ENCODE results near the gene PROSER2. TPM values are rescaled to one million over a fixed set of nuclear protein-coding genes. Genes with fewer than 3 reads are reported as not detected.

PROSER2 gene
- total RNA-seq, 1 donor: 6.9 TPM

DNA sequence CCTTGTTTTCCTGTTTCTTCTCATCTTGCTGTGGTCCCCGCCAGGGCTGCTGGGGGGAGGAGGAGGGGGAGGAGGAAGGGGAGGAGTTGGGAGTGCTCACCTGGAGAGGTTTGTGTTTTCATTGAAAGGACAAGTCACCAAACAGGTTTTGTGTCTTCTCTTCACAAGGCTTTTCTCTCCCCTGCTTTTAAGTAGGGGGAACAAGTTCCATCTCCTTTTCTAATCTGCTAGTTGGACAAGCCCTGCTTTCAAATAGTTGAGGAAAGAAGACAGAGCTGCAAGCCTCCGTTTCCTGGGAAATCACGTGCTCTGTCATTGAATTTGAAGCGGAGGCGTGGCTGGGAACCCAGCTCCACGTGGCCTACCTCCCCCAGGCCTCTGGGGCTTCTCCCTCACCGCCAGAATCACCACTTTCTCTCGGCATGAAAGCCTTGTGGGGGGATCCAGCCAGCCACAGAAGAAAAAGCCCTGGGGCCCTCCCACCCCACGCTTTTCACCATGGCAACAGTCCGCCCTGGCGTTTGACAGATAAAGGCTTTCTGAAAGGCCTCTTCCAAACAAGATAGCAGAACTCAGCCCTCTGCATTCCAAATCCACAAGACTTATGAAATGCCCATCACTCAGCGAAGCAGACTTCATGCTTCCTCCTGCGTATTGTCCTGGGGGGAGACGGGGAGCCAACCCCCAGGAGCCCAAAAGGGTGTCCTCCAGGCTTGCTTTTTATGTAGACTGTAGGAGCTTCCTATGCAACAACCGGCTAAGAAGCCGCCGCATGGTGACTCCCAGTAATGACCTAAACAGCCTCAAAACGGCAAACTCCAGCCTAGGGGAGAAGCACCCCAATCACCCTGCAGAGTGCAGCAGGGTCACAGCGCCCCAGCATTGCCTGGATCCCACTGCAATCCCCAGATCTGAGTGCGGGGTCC, 51.7 kb downstream of the PROSER2 start:
- H2AFZ ChIP-seq (ENCODE audit: low read length): peak overlapping the region; percentile 74
- H3K27ac ChIP-seq (ENCODE audit: low read depth, low read length): no peak overlapping the region
- peaks cover 18% of the 10 kb centered on the region for H3K4me1 ChIP-seq (ENCODE audit: insufficient read depth, low read length)
- H4K20me1 ChIP-seq (ENCODE audit: insufficient read depth, low read length): no peaks in the 10 kb centered on the region
- H3K4me2 ChIP-seq (ENCODE audit: insufficient read depth, low read length): no peak overlapping the region
- no peaks in the 10 kb centered on the region for H3K36me3 ChIP-seq (ENCODE audit: insufficient read depth, low read length)
- DNase-seq (ENCODE audit: insufficient read length, low spot score, missing footprints): peak; percentile 92
- H3K79me2 ChIP-seq (ENCODE audit: insufficient read depth, low read length): no peaks in the 10 kb centered on the region
- TF ChIP-seq, protein P1, sequence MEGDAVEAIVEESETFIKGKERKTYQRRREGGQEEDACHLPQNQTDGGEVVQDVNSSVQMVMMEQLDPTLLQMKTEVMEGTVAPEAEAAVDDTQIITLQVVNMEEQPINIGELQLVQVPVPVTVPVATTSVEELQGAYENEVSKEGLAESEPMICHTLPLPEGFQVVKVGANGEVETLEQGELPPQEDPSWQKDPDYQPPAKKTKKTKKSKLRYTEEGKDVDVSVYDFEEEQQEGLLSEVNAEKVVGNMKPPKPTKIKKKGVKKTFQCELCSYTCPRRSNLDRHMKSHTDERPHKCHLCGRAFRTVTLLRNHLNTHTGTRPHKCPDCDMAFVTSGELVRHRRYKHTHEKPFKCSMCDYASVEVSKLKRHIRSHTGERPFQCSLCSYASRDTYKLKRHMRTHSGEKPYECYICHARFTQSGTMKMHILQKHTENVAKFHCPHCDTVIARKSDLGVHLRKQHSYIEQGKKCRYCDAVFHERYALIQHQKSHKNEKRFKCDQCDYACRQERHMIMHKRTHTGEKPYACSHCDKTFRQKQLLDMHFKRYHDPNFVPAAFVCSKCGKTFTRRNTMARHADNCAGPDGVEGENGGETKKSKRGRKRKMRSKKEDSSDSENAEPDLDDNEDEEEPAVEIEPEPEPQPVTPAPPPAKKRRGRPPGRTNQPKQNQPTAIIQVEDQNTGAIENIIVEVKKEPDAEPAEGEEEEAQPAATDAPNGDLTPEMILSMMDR (IDR thresholded peaks at IDR 0.05; ENCODE audit: extremely low read depth, low read depth, low read length): no peak
- no peaks in the 10 kb centered on the region for H3K27me3 ChIP-seq (ENCODE audit: insufficient read depth, low read length)
- no peaks in the 10 kb centered on the region for H3K9me3 ChIP-seq (ENCODE audit: low read depth, low read length)
- H3K4me3 ChIP-seq (ENCODE audit: insufficient read depth, low read length): no peak overlapping the region

DNA sequence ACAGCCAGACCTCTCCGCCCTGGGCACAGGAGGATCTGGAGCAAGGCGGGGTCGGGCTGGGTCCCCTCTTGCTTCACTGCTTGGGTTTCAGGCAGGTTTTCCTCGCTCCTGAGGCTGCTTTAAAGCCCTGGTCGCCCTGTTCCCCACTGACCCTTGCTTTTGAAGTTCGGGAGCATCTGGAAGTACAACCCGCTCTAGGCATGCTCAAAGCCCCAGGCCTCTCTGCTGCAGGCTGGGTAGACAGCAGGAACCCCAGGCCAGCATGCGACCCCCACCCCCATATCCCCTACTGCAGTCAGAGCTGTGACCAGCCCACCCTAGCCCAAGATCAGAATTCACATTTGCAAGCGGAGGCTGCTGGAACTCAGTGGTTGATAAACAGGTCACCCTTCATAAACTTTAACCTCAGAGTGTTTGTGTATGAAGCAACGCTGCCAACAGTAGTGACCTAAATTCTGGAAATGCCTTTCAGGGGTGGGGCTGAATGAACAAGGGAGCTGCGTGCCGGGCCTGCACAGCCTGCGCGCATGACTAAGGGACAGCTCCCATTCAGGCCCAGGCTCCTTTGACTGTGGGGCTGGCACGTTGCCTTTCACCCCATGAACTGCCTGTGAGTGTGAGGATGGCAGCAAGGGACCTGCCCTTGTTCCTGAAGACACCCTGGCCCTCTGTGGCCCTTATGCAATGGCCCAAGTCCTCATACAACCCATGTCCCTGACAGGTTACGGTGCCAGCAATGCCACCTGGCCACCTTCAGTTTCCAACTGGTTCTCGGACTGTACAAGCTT, 52.5 kb downstream of the PROSER2 start:
- TF ChIP-seq, protein P1 (IDR thresholded peaks at IDR 0.05; ENCODE audit: extremely low read depth, low read depth, low read length): no peak
- no peaks in the 10 kb centered on the region for H4K20me1 ChIP-seq (ENCODE audit: insufficient read depth, low read length)
- H3K36me3 ChIP-seq (ENCODE audit: insufficient read depth, low read length): no peaks in the 10 kb centered on the region
- no peak overlapping the region for H3K27ac ChIP-seq (ENCODE audit: low read depth, low read length)
- H2AFZ ChIP-seq (ENCODE audit: low read length): no peak overlapping the region
- peak overlapping the region; percentile 16 for H3K4me2 ChIP-seq (ENCODE audit: insufficient read depth, low read length)
- no peaks in the 10 kb centered on the region for H3K79me2 ChIP-seq (ENCODE audit: insufficient read depth, low read length)
- H3K27me3 ChIP-seq (ENCODE audit: insufficient read depth, low read length): no peaks in the 10 kb centered on the region
- no peak overlapping the region for H3K4me3 ChIP-seq (ENCODE audit: insufficient read depth, low read length)
- H3K9me3 ChIP-seq (ENCODE audit: low read depth, low read length): no peaks in the 10 kb centered on the region
- DNase-seq (ENCODE audit: insufficient read length, low spot score, missing footprints): peak; percentile 100
- H3K4me1 ChIP-seq (ENCODE audit: insufficient read depth, low read length): peaks cover 18% of the 10 kb centered on the region

DNA sequence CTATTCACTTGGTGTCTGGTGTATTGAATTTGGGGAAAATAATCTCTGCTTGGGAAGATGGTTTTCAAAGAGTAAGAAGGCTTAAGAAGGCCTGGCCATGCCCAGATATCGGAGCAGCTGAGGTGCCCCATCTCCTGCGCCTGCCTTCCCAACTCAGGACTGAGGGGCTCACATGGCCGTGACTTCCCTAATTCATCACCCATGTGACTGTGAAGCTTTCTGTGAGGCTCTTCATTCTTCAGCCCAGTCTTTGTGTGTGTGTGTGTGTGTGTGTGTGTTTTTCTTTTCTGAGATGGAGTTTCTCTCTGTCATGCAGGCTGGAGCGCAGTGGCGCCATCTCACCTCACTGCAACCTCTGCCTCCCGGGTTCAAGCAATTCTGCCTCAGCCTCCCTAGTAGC, 53.2 kb downstream of the PROSER2 start:
- Histone ChIP-seq H3K4me3 (ENCODE audit: insufficient read depth, low read length) (no peak overlapping the region), H3K79me2 (ENCODE audit: insufficient read depth, low read length) (no peaks in the 10 kb centered on the region), H2AFZ (ENCODE audit: low read length) (no peak overlapping the region), H3K27ac (ENCODE audit: low read depth, low read length) (no peak overlapping the region), H3K9me3 (ENCODE audit: low read depth, low read length) (no peaks in the 10 kb centered on the region), H3K4me1 (ENCODE audit: insufficient read depth, low read length) (peaks cover 18% of the 10 kb centered on the region), H3K36me3 (ENCODE audit: insufficient read depth, low read length) (no peaks in the 10 kb centered on the region), H3K4me2 (ENCODE audit: insufficient read depth, low read length) (no peak overlapping the region), H3K27me3 (ENCODE audit: insufficient read depth, low read length) (no peaks in the 10 kb centered on the region), H4K20me1 (ENCODE audit: insufficient read depth, low read length) (no peaks in the 10 kb centered on the region)
- peak; percentile 88 for DNase-seq (ENCODE audit: insufficient read length, low spot score, missing footprints)
- TF ChIP-seq, protein P1 (IDR thresholded peaks at IDR 0.05; ENCODE audit: extremely low read depth, low read depth, low read length): no peak
